HEK293 (cell line): ENCODE measurements around the gene SCNN1A.

ENCODE experiments used
- HOXA7 ChIP-seq: sonication (generic); formaldehyde crosslinking; IDR thresholded peaks from 2 replicates; pipeline ENCODE4 v1.8.1; 2022; ENCODE audit warnings: missing genetic modification reagents, borderline replicate concordance
- PRDM1 ChIP-seq: fragments of 450-650 bp; formaldehyde crosslinking; IDR thresholded peaks from 2 replicates; pipeline ENCODE4; 2016; ENCODE audit warnings: missing biosample characterization, missing genetic modification characterization
- WT1 ChIP-seq: fragments of 450-650 bp; formaldehyde crosslinking; IDR thresholded peaks from 2 replicates; pipeline ENCODE4 v1.5.1; 2016; ENCODE audit warnings: missing biosample characterization, missing genetic modification characterization
- ZBTB1 ChIP-seq: fragments of 450-650 bp; formaldehyde crosslinking; IDR thresholded peaks from 2 replicates; pipeline ENCODE4 v1.5.1; 2016; ENCODE audit warnings: missing biosample characterization, missing genetic modification characterization
- ZFP37 ChIP-seq: fragments of 450-650 bp; formaldehyde crosslinking; IDR thresholded peaks from 2 replicates; pipeline ENCODE4 v1.5.1; 2016; ENCODE audit warnings: missing biosample characterization, missing genetic modification characterization
- ZNF10 ChIP-seq: fragments of 450-650 bp; formaldehyde crosslinking; IDR thresholded peaks from 2 replicates; pipeline ENCODE4 v1.5.1; 2017; ENCODE audit warnings: missing biosample characterization, missing genetic modification characterization
- ZNF221 ChIP-seq: fragments of 450-650 bp; formaldehyde crosslinking; IDR thresholded peaks from 2 replicates; pipeline ENCODE4 v1.5.1; 2017; ENCODE audit warnings: missing biosample characterization, missing genetic modification characterization, borderline replicate concordance
- ZNF23 ChIP-seq: fragments of 450-650 bp; formaldehyde crosslinking; IDR thresholded peaks from 2 replicates; pipeline ENCODE4 v1.5.1; 2016; ENCODE audit warnings: missing biosample characterization, missing genetic modification characterization, borderline replicate concordance
- ZNF274 ChIP-seq, 2 experiments: fragments of 200-500 bp in 1 of 2; fragments of 450-650 bp in 1 of 2; sonication (Bioruptor generic) in 1 of 2; formaldehyde crosslinking in 1 of 2; IDR thresholded peaks; 2 replicates each; pipeline versions ENCODE4 v1.5.1 to v1.6.1; 2014 to 2016; ENCODE audit warnings: borderline replicate concordance in 1 of 2, inconsistent platforms in 1 of 2, low read length in 1 of 2, missing biosample characterization in 1 of 2, missing genetic modification characterization in 1 of 2
- ZNF830 ChIP-seq: fragments of 450-650 bp; IDR thresholded peaks from 2 replicates; pipeline ENCODE4 v1.5.0; 2018; ENCODE audit warnings: missing biosample characterization, missing genetic modification characterization, low read depth, mild to moderate bottlenecking, moderate library complexity
- TF ChIP-seq, protein P1 (sequence below): fragments of 450-650 bp; formaldehyde crosslinking; IDR thresholded peaks from 2 replicates; pipeline ENCODE4 v1.5.1; 2016; ENCODE audit warnings: missing biosample characterization, missing genetic modification characterization
- TF ChIP-seq, protein P2 (sequence below): fragments of 450-650 bp; formaldehyde crosslinking; IDR thresholded peaks from 2 replicates; pipeline ENCODE4 v1.5.1; 2016; ENCODE audit warnings: missing biosample characterization, missing genetic modification characterization
- TF ChIP-seq, protein P3 (sequence below): fragments of 450-650 bp; formaldehyde crosslinking; IDR thresholded peaks from 2 replicates; pipeline ENCODE4 v1.5.1; 2016; ENCODE audit warnings: missing biosample characterization, missing genetic modification characterization
- TF ChIP-seq, protein P4 (sequence below): fragments of 450-650 bp; formaldehyde crosslinking; IDR thresholded peaks from 2 replicates; pipeline ENCODE4 v1.5.1; 2016; ENCODE audit warnings: missing biosample characterization, missing genetic modification characterization, borderline replicate concordance

DNA sequence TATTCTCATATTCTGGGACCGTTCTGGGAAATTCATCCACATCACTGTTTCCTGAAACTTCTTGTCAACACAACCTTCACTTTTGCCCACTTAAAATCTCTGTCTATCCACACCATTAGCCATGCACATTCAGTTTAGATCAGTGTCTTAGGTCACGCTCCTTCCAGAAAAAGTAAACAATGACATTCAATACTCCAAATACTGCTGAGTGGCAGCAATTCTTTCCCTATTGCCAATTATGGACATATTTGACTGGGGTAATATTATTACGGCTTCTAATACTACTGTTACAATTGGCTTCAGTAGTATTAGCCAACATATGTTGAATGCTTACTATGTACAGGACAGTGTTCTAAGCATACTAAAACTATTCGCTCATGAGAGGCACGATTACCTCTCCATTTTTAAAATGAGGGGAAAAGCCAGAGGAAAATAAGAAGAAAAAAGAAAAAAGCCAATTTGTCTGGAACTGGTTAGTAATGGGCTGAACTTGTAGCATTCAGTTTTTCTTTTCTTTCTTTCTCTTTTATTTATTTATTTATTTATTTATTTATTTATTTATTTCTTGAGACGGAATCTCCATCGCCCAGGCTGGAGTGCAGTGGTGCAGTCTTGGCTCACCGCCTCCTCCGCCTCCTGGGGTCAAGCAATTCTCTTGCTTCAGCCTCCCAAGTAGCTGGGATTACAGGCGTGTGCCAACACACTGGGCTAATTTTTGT, 32.0 kb upstream of the SCNN1A start:
- TF ChIP-seq HOXA7 (CRISPR knock-in tag) (no peak), ZNF274 (IDR thresholded peaks at IDR 0.05; ENCODE audit: low read length) (no peak), ZNF274 (tag by site-specific recombination; IDR thresholded peaks at IDR 0.05; ENCODE audit: borderline replicate concordance) (no peak), WT1 (no peak), ZFP37 (tag by site-specific recombination) (0 out of 2 replicates have a peak, but pooled peaks have one; percentile 73), ZNF830 (no peak), ZNF10 (tag by site-specific recombination) (no peak), ZNF23 (no peak), ZBTB1 (tag by site-specific recombination) (peak; percentile 63; the same call in 1 of the 2 replicates), ZNF221 (tag by site-specific recombination) (no peak), PRDM1 (tag by site-specific recombination) (no peak)
- TF ChIP-seq, protein P1, sequence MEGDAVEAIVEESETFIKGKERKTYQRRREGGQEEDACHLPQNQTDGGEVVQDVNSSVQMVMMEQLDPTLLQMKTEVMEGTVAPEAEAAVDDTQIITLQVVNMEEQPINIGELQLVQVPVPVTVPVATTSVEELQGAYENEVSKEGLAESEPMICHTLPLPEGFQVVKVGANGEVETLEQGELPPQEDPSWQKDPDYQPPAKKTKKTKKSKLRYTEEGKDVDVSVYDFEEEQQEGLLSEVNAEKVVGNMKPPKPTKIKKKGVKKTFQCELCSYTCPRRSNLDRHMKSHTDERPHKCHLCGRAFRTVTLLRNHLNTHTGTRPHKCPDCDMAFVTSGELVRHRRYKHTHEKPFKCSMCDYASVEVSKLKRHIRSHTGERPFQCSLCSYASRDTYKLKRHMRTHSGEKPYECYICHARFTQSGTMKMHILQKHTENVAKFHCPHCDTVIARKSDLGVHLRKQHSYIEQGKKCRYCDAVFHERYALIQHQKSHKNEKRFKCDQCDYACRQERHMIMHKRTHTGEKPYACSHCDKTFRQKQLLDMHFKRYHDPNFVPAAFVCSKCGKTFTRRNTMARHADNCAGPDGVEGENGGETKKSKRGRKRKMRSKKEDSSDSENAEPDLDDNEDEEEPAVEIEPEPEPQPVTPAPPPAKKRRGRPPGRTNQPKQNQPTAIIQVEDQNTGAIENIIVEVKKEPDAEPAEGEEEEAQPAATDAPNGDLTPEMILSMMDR (tag by site-specific recombination), result no peak
- TF ChIP-seq, protein P2, sequence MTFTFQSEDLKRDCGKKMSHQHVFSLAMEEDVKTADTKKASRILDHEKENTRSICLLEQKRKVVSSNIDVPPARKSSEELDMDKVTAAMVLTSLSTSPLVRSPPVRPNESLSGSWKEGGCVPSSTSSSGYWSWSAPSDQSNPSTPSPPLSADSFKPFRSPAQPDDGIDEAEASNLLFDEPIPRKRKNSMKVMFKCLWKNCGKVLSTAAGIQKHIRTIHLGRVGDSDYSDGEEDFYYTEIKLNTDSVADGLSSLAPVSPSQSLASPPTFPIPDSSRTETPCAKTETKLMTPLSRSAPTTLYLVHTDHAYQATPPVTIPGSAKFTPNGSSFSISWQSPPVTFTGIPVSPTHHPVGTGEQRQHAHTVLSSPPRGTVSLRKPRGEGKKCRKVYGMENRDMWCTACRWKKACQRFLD (tag by site-specific recombination), result no peak
- TF ChIP-seq, protein P3, sequence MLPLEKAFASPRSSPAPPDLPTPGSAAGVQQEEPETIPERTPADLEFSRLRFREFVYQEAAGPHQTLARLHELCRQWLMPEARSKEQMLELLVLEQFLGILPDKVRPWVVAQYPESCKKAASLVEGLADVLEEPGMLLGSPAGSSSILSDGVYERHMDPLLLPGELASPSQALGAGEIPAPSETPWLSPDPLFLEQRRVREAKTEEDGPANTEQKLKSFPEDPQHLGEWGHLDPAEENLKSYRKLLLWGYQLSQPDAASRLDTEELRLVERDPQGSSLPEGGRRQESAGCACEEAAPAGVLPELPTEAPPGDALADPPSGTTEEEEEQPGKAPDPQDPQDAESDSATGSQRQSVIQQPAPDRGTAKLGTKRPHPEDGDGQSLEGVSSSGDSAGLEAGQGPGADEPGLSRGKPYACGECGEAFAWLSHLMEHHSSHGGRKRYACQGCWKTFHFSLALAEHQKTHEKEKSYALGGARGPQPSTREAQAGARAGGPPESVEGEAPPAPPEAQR (tag by site-specific recombination), result no peak
- TF ChIP-seq, protein P4, sequence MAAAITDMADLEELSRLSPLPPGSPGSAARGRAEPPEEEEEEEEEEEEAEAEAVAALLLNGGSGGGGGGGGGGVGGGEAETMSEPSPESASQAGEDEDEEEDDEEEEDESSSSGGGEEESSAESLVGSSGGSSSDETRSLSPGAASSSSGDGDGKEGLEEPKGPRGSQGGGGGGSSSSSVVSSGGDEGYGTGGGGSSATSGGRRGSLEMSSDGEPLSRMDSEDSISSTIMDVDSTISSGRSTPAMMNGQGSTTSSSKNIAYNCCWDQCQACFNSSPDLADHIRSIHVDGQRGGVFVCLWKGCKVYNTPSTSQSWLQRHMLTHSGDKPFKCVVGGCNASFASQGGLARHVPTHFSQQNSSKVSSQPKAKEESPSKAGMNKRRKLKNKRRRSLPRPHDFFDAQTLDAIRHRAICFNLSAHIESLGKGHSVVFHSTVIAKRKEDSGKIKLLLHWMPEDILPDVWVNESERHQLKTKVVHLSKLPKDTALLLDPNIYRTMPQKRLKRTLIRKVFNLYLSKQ (tag by site-specific recombination), result peak; percentile 72; the same call in 1 of the 2 replicates
